IMR-90 (cell line): Measurements from ENCODE around the gene MCFD2. TPM values are rescaled to one million over a fixed set of nuclear protein-coding genes. Genes with fewer than 3 reads are reported as not detected.

Experiments used
- ATAC-seq: fragments of 200-7000 bp; cut with Tn5 transposase; 2 replicates; pipeline ENCODE4 v1.9.1; 2020; ENCODE audit warnings: low read depth, mild to moderate bottlenecking, moderate library complexity
- BruUV-seq: library from RNA; stranded (reverse); fragments of 400-500 nt; replicated peaks from 2 replicates; lab custom pipeline; 2021; lab: Mats Ljungman, UMichigan
- CTCF ChIA-PET: fragments of 300-600 bp; formaldehyde crosslinking; extraction: SDS; loops from one replicate; lab custom pipeline; 2021; ENCODE audit warnings: antibody characterized with exemption; lab: Yijun Ruan, JAX
- POLR2A ChIA-PET: fragments of 300-600 bp; sonication (Branson Sonifier 250); formaldehyde crosslinking; loops from one replicate; lab custom pipeline; 2022; ENCODE audit warnings: antibody characterized with exemption; ENCODE audit not compliant: unreplicated experiment; lab: Charles Lee
- DNase-seq: peaks from one replicate; pipeline ENCODE4 v3.0.0; 2013
- H2AFZ ChIP-seq: replicated peaks from 2 replicates; pipeline ENCODE3; 2013; ENCODE audit warnings: low read length, mild to moderate bottlenecking; ENCODE audit not compliant: poor library complexity
- H2AK5ac ChIP-seq: 2 replicates; pipeline ENCODE4 v1.6.1; 2013; ENCODE audit warnings: low read depth, low read length, inconsistent platforms
- H2AK9ac ChIP-seq: replicated peaks from 2 replicates; pipeline ENCODE3; 2013; ENCODE audit warnings: mild to moderate bottlenecking, low read depth, low read length, moderate library complexity; ENCODE audit not compliant: poor library complexity
- H2BK120ac ChIP-seq: 2 replicates; pipeline ENCODE4 v1.6.1; 2013; ENCODE audit warnings: low read depth, low read length, inconsistent platforms
- H2BK15ac ChIP-seq: 3 replicates; pipeline ENCODE4 v1.6.1; 2013; ENCODE audit warnings: low read depth, low read length, inconsistent platforms
- H2BK20ac ChIP-seq: 2 replicates; pipeline ENCODE4 v1.6.1; 2013; ENCODE audit warnings: low read depth, mild to moderate bottlenecking, inconsistent platforms, low read length, moderate library complexity
- H2BK5ac ChIP-seq: 2 replicates; pipeline ENCODE4 v1.6.1; 2013; ENCODE audit warnings: mild to moderate bottlenecking, low read depth, low read length, inconsistent platforms; ENCODE audit not compliant: poor library complexity, severe bottlenecking
- H3K14ac ChIP-seq: replicated peaks from 2 replicates; pipeline ENCODE4 v1.6.1; 2013; ENCODE audit warnings: low read depth, low read length, inconsistent platforms
- H3K18ac ChIP-seq: 2 replicates; pipeline ENCODE4 v1.6.1; 2013; ENCODE audit warnings: low read depth, low read length, control low read depth
- H3K23ac ChIP-seq: 2 replicates; pipeline ENCODE4 v1.6.1; 2013; ENCODE audit warnings: low read depth, low read length, inconsistent platforms
- H3K27ac ChIP-seq: 2 replicates; pipeline ENCODE4 v1.5.1; 2013; ENCODE audit warnings: mild to moderate bottlenecking, control low read depth, low read length; ENCODE audit not compliant: insufficient read depth
- H3K27me3 ChIP-seq: 2 replicates; pipeline ENCODE4 v1.6.1; 2013; ENCODE audit warnings: low read length; ENCODE audit not compliant: control insufficient read depth, insufficient read depth
- H3K36me3 ChIP-seq: 2 replicates; pipeline ENCODE4 v1.6.1; 2013; ENCODE audit warnings: low read length, mixed read lengths; ENCODE audit not compliant: control insufficient read depth, insufficient read depth
- H3K4ac ChIP-seq: 2 replicates; pipeline ENCODE4 v1.6.1; 2013; ENCODE audit warnings: low read depth, low read length, inconsistent platforms
- H3K4me1 ChIP-seq: 2 replicates; pipeline ENCODE4 v1.6.1; 2013; ENCODE audit warnings: low read length, mixed read lengths; ENCODE audit not compliant: control insufficient read depth, insufficient read depth
- H3K4me2 ChIP-seq: 2 replicates; pipeline ENCODE4 v1.6.1; 2013; ENCODE audit warnings: low read depth, mild to moderate bottlenecking, control low read depth, low read length, moderate library complexity
- H3K4me3 ChIP-seq: 2 replicates; pipeline ENCODE4 v1.5.1; 2013; ENCODE audit warnings: low read depth, mild to moderate bottlenecking, control low read depth, low read length, moderate library complexity; ENCODE audit not compliant: insufficient read depth
- H3K56ac ChIP-seq: 2 replicates; pipeline ENCODE4 v1.6.1; 2013; ENCODE audit warnings: low read length, inconsistent platforms; ENCODE audit not compliant: insufficient read depth; ENCODE audit errors: extremely low read depth
- H3K79me1 ChIP-seq, 2 experiments: 2 replicates each; pipeline ENCODE4 v1.6.1; 2013; ENCODE audit warnings: low read length in 2 of 2, inconsistent platforms in 1 of 2, low read depth in 1 of 2
- H3K9ac ChIP-seq: 2 replicates; pipeline ENCODE4 v1.6.1; 2013; ENCODE audit warnings: low read depth, low read length, control low read depth
- H3K9me1 ChIP-seq: 2 replicates; pipeline ENCODE4 v1.6.1; 2013; ENCODE audit warnings: low read length, inconsistent platforms; ENCODE audit not compliant: insufficient read depth
- H3K9me3 ChIP-seq: 2 replicates; pipeline ENCODE4 v1.6.1; 2013; ENCODE audit warnings: low read length; ENCODE audit not compliant: control insufficient read depth, insufficient read depth
- H4K20me1 ChIP-seq: 2 replicates; pipeline ENCODE4 v1.6.1; 2013; ENCODE audit warnings: low read length, inconsistent platforms; ENCODE audit not compliant: insufficient read depth
- H4K5ac ChIP-seq: 2 replicates; pipeline ENCODE4 v1.6.1; 2013; ENCODE audit warnings: mild to moderate bottlenecking, low read depth, low read length, control low read depth
- H4K8ac ChIP-seq, 2 experiments: 2 replicates each; pipeline ENCODE4 v1.6.1; 2013; ENCODE audit warnings: low read depth in 2 of 2, low read length in 2 of 2, control low read depth in 1 of 2, inconsistent platforms in 1 of 2
- H4K91ac ChIP-seq: 2 replicates; pipeline ENCODE4 v1.6.1; 2013; ENCODE audit warnings: low read depth, low read length, inconsistent platforms; ENCODE audit not compliant: insufficient read depth
- BHLHE40 ChIP-seq: fragments of 150-350 bp; IDR thresholded peaks from 2 replicates; pipeline ENCODE4 v1.6.1; 2016; ENCODE audit warnings: mild to moderate bottlenecking, low read depth, low read length
- MAFK ChIP-seq: IDR thresholded peaks from 2 replicates; pipeline ENCODE4 v1.6.1; 2012; ENCODE audit warnings: low read depth, low read length, improper control_type of control experiment
- MAZ ChIP-seq: IDR thresholded peaks from 2 replicates; pipeline ENCODE4 v1.6.1; 2012; ENCODE audit warnings: low read depth, mild to moderate bottlenecking, low read length, improper control_type of control experiment, moderate library complexity, borderline replicate concordance
- MXI1 ChIP-seq: IDR thresholded peaks from 2 replicates; pipeline ENCODE4 v1.6.1; 2012; ENCODE audit warnings: low read depth, mild to moderate bottlenecking, low read length, moderate library complexity, borderline replicate concordance
- RCOR1 ChIP-seq: IDR thresholded peaks from 2 replicates; pipeline ENCODE4 v1.6.1; 2012; ENCODE audit warnings: mild to moderate bottlenecking, low read length, improper control_type of control experiment; ENCODE audit not compliant: insufficient replicate concordance
- SMC3 ChIP-seq: fragments of 150-350 bp; IDR thresholded peaks from 2 replicates; pipeline ENCODE4 v1.6.1; 2016; ENCODE audit warnings: low read depth, mild to moderate bottlenecking, antibody characterized with exemption, low read length, moderate library complexity
- USF2 ChIP-seq: fragments of 150-350 bp; IDR thresholded peaks from 2 replicates; pipeline ENCODE4 v1.6.1; 2017; ENCODE audit warnings: mild to moderate bottlenecking, antibody characterized with exemption, low read length, low read depth
- WGBS, 2 experiments: methylation state at CpG; one replicate each; pipeline versions ENCODE4 v1.1.5 to v1.1.7; 2013; ENCODE audit warnings: missing lambda C conversion rate in 2 of 2; ENCODE audit not compliant: insufficient read length in 1 of 2; ENCODE audit errors: extremely low coverage in 2 of 2; 5-methylcytosine and 5-hydroxymethylcytosine counted together
- dilution Hi-C: fragments of 300-500 bp; cut with HindIII; formaldehyde crosslinking; loops from one replicate; pipeline ENCODE4 v1.14.3; 2018; ENCODE audit warnings: low sequenced_read_pairs; ENCODE audit not compliant: unreplicated experiment
- in situ Hi-C: fragments of 300-500 bp; cut with MboI; formaldehyde crosslinking; loops from 3 replicates; pipeline ENCODE4 v1.14.3; 2019; ENCODE audit warnings: low sequenced_read_pairs, inconsistent platforms, mixed read lengths
- intact Hi-C: fragments of 100-400 bp; cut with micrococcal nuclease; formaldehyde crosslinking; loops from 2 replicates; pipeline ENCODE4 v1.10.0; 2022
- polyA plus RNA-seq, 3 experiments: library from polyadenylated mRNA; depleted of rRNA; stranded (reverse); fragments of >200 nt; gene quantifications; 2 replicates each; pipeline ENCODE4 v1.2.3, GENCODE V29; 2012; ENCODE audit warnings: low replicate concordance in 1 of 3
- total RNA-seq: library from RNA; depleted of rRNA; stranded (reverse); fragments of >200 nt; gene quantifications from 2 replicates; pipeline ENCODE4 v1.2.3, GENCODE V29; 2012

MCFD2 gene
- total and polyA plus RNA-seq, 2 of the 4 experiments (the other 2 are of a cell fraction) = 145 to 177 TPM

GRCh38 chr2:46924608-46925007, 9.0 kb upstream of the MCFD2 start:
- dilution Hi-C loops = no loop called here
- Histone ChIP-seq H4K91ac (no peak overlapping the region), H2BK5ac (no peak overlapping the region), H3K27ac (no peak overlapping the region), H4K5ac (no peak overlapping the region), H4K20me1 (no peaks in the 10 kb centered on the region), H3K27me3 (no peaks in the 10 kb centered on the region), H2BK120ac (no peak overlapping the region), H2BK20ac (no peak overlapping the region), H2AK5ac (no peak overlapping the region), H2BK15ac (no peak overlapping the region), H3K14ac (no peak overlapping the region), H3K4me3 (no peak overlapping the region), H3K4me1 (no peaks in the 10 kb centered on the region; the same call in 1 of the 2 replicates), H3K56ac (no peak overlapping the region), H3K9ac (no peak overlapping the region), H4K8ac (no peak overlapping the region), H3K4me2 (no peak overlapping the region), H3K9me1 (no peaks in the 10 kb centered on the region), H3K9me3 (peaks cover 15% of the 10 kb centered on the region), H3K36me3 (0 out of 2 replicates have a peak, but pooled peaks cover 3% of the 10 kb centered on the region), H3K79me1 (peaks cover 5 to 6% of the 10 kb centered on the region in 2 experiments; a peak in 2 of 4 replicates), H3K23ac (no peak overlapping the region), H3K4ac (no peak overlapping the region), H2AK9ac (no peak overlapping the region), H3K18ac (no peak overlapping the region), H2AFZ (no peak overlapping the region)
- no TSS peak for BruUV-seq
- in situ Hi-C loops = no loop called here
- POLR2A ChIA-PET = no interaction called here
- CTCF ChIA-PET = interaction anchor here (0.6 kb wide), 1 partner anchor 148 kb away, joined by 7 read pairs; no protein-coding TSS in a partner anchor
- WGBS, 2 experiments = no CpG with 5 or more reads among the region's 5 CpGs
- intact Hi-C loops = no loop called here
- TF ChIP-seq USF2 (no peak), MXI1 (no peak), RCOR1 (no peak), BHLHE40 (no peak), SMC3 (no peak), MAZ (no peak), MAFK (no peak)
- DNase-seq (no peak), ATAC-seq (no peak)
